ENCODE measurements around the gene SEMG1.

SEMG1 gene, protein sequence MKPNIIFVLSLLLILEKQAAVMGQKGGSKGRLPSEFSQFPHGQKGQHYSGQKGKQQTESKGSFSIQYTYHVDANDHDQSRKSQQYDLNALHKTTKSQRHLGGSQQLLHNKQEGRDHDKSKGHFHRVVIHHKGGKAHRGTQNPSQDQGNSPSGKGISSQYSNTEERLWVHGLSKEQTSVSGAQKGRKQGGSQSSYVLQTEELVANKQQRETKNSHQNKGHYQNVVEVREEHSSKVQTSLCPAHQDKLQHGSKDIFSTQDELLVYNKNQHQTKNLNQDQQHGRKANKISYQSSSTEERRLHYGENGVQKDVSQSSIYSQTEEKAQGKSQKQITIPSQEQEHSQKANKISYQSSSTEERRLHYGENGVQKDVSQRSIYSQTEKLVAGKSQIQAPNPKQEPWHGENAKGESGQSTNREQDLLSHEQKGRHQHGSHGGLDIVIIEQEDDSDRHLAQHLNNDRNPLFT
- total RNA-seq, result 0 reads per million in 3 experiments

DNA sequence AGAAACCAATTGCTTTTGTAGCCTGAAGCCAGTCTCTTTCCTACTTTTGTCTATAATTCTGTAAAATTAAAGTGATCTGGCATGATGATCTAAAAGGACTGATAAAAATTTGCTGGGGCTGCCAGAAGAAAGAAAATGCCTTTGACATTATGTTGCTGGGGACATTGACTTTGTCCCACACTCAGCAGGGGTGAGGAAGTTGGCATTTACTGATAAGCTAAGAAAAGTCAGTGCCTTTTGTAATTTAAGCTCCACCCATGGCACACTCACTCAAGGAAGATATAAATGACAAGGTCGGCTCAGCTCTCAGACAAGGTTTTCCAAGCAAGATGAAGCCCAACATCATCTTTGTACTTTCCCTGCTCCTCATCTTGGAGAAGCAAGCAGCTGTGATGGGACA lies at the start of gene SEMG1:
SEMG1 (plus strand) TSS at position 309 of the 400 bp plus-strand sequence; CDS start at position 330, 21 bp downstream.
- DNase-seq, result no peak

DNA sequence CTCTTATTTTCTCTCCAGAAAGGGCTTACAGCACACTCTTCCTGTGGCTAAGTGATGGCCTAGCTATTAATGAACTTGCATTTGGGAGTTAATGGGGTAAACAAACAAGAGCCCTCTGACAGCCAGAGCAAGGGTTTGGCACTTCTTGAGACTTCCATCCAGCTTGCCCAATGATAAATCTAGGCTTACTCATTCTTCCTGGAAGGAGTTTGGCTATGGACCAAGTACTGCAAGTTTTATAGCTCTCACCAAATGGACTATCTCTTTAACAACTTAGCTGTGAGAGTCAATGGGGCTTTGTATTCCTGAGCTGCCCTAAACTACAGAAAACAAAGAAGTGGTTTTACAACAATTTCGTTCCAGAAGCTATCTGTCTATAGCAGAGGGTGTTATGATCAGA lies 48.9 kb upstream of the SEMG1 start:
- no peak for DNase-seq

DNA sequence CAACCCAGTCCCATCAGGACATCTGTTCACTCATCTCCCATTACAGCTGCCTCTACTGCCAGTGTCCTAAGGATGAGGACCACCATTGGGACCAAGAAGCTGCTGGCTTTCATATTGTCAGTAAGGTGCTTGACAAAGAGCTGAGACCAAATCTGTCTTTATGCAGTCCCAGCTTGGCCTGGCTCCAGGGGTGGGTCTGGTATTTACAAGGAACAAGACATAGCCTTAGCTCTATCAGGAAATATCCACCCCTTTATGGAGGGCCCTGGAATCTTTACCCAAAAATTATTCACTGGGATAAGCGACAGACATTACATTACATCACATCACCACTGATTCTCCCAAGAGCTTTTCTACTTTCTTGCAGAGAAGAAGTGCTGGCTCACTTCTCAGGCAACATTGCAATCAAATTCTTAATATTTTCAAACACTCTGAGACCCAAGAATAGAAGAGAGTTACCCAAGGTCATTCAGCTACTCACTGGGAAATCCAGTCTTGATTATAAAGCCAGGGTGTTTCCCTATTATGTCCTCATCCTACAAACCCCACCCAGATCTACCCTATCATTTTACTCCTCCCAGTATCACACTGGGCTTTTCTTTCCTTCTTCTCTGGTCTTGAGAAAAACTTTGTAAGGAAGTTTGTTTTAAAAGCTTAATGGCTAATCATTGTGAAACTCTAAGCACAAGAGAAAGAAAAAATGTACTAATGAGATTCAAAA lies 43.6 kb upstream of the SEMG1 start:
- DNase-seq, result no peak

DNA sequence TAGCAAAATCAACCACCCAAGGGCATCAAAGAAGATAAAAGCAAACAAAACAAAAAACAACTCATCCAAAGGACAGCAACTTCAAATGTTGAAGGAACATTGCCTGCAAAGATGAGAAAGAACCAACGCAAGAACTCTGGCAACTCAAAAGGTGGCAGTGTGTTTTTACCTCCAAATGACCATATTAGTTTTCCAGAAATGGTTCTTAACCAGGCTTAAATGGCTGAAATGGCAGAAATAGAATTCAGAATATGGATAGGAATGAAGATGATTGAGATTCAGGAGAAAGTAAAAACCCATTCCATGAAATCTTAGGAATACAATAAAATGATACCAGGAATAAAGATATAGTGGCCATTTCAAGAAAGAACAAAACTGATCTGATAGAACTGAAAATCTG lies 41.9 kb upstream of the SEMG1 start:
- no peak for DNase-seq

DNA sequence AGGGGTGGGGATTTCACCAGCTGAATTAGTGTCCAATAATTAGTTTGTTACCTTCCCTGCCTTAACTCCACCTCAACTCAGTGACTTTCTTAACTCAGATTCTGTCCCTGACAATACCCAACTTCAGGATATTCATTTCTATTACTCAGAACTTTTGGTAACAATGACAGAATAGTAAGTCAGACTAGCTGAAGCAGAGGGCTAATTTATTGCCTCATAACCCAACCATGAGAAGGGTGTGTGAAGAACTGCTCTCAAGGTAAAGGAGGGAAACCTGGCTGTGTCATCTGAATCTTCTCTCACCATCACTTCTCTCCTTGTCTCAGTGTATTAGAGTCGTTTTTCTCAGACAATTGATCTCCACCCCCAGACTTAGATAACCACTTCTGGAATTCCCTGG lies 33.3 kb upstream of the SEMG1 start:
- no peak for DNase-seq

DNA sequence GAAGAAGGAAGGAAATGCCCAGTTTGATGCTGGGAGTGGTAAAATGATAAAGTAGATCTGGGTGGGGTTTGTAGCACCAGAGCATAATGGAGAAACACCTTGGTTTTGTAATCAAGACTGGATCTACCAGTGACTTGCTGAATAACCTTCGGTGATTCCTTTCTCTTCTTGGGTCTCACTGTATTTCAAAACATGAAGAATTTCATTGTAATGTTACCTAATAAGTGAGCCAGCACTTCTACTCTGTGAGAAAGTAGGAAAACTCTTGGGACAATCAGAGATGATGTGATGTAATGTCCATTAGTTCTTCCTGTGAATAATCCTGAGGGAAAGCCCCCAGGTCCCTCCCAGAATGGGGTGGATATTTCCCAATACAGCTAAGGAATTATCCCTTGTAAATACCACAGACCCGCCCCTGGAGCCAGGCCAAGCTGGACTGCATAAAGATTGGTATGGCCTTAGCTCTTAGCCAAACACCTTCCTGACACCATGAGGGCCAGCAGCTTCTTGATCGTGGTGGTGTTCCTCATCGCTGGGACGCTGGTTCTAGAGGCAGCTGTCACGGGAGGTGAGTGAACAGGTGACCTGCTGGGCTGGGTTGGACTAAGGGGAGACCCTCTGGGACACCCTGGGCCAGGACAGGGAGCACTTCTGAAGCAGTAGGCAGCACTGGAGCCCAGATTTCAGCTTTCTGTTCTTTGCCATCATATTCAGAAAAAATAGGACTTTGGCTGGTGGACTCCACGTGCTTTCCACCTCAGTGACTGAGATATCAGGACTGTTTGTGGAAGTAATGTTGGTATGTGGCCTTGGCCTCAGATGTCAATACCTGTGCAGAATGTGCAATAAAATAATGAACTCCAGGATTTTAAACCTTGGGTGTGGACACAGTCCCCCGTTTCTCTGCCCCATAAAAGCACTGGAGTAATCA lies 32.1 kb upstream of the SEMG1 start, which contains the start of gene PI3:
PI3 (plus strand) TSS at position 469 of the 931 bp plus-strand sequence; CDS start at position 490, 21 bp downstream.
- DNase-seq, result no peak

DNA sequence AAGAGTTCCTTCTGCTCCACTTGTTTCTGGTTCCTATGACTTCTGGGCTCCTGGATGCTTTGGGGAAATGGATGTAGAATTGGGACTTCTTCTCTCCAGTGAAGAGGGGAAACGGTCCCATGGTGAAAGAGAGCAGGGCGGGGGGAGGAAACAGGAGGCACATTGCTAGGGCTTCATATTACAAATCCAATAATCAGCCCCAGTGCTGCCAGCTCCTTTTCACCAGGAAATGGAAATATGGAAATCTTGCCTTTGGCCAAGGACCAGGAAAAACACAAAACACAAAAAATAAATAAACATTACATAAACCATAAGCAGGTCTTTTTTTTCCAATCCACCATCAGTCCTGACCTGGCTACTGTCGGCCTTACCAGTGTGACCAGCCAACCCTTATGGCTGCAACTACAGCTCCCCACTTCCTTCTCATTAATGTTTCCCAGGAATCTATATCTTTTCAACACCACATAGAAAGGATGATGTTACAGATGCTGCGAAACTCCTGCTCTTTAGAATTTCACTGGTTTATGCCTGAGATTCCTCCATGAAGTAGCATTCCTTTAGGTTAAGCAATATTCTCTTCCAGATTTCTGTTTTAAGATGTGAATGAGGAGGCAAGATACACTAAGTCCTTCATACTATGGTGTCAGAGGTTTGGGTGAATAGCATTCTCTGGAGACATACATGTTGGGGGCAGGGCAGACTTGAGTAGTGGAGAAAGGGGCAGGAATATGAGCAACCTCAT lies 30.1 kb upstream of the SEMG1 start:
- DNase-seq, result no peak

DNA sequence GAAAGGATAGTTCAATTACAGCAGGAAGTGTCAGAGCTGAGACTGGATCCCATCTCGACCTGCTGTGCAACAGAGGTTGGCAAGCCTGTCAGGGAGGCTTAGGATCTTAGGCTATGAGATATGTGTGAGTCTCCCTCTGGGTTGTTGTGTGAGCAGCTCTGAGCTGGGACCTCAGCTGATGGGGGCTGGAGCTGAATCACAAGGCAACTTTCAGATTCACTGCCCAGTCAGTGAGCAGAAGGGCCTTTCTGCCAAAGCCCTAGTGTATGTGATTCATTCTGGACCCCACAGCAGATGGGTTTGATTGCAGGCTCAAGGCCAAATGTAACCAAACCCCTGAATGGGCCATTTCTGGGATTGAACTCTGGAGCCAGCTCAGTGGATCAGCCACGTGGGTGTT lies 27.7 kb upstream of the SEMG1 start:
- DNase-seq, result no peak

DNA sequence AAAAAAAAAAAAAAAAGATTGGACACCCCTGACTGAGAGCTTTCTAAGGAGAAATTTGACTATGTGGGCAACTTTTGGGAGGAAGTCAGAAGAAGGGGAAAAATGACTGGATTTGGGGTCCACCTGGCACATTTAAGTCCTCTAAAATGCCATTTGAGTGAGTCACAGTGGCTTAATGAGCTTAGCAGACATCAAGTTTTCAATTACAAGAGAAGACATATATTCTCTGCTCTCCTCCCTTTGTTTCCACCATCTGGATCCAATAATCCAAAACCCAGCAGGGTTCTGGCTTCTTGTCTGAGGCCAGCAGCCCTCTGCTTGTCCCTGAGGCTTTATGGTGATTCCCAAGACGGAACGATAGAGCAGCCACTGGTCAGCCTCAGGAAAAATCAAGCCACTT lies 25.2 kb upstream of the SEMG1 start:
- no peak for DNase-seq

DNA sequence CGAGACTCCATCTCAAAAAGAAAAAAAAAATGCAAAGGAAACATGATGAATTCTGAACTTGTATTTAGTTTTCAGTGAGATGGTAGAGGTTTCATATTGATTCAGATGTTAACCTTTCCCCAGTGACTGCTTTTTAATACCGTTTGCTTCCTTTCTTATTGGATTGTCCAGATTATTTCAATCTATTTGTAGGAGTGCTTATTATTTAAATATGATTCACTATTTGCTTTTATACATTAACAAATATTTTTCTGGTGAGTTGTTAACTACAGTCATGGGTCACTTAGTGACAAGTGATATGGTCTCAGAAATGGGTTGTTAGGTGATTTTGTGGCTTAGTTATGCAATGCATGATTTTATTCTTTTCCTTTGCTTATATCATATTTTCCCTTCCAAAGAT lies 23.7 kb upstream of the SEMG1 start:
- DNase-seq, result no peak

DNA sequence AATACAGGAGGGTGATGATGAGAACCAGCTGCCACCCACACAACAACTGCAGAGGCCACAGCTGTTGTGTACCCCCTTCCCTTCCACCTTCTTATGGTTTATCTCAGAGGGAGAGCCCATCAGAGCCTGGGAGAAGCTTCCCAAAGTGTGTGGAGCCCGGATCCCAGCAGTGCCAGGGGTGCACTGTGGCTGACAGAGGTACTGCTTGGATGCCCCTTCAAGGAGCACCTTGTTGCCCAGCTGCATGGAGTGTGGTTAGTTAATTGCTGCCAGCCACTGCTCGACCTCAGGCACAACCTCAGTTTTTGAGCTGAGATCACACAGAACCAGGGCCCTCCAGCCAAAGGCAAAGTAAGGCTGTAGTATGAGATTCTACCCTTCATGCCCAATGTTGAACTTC lies 19.1 kb upstream of the SEMG1 start:
- no peak for DNase-seq

DNA sequence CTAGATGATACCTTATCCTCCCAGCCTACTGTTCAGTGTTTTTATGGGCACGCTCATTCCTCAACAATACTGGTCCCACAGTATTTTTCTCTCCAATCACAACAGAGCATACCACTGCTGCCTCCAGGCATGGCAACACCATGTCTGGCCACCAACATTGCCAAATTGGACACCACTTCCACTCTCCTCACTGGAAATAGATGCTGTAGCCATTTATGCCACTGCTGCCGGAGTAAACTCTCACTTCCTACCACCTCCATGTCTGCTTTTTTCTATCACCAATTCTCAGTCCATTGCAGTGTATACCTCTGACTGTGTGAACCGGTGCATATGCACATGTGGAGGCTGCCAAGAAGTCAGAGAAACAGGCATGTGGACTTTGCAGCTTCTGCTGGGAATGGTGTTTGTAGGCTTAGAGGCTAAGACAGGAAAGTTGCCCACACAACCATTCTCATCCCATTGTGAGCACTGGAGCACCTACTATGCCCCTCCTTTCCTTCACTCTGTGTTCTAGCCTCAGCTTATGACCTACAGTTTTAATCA lies 17.7 kb upstream of the SEMG1 start:
- no peak for DNase-seq

DNA sequence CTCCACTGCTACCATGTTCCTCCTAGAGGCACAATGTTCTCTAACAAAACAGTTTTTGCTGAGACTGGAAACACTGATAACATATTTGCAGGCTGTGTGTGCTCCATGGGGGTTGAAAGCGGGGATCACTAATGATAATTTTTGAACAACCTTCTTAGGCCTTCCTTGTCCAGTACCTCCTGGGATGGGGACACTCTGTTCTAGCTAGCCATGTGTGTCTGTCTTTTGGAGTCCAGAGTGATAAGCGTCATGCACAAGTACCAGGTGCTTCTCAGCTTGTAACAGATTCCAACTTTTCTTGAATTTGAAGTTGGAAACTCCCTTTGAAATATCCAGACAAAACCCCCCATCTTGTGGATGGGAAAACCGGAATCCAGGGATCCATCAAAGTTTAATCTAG lies 17.0 kb upstream of the SEMG1 start:
- DNase-seq, result no peak

DNA sequence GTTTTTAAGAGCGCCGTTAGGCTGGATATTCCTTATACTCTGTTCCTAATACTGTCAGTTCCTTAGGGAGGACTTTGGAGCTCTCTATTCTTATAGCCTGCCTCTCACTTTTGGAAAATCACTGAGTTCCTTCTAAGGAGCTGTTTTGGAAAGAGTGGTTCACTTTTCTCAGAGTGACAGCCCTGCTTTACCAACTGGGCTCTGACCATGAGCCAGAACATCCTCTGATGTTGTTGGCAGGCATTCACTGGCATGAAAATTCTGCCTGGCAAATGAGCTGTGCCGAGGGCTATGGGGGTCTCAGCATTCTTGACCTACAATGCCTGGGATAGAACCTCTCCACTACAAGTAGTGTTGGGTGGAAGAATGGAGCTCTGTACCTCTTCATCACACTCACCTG lies 14.9 kb upstream of the SEMG1 start:
- DNase-seq, result no peak

DNA sequence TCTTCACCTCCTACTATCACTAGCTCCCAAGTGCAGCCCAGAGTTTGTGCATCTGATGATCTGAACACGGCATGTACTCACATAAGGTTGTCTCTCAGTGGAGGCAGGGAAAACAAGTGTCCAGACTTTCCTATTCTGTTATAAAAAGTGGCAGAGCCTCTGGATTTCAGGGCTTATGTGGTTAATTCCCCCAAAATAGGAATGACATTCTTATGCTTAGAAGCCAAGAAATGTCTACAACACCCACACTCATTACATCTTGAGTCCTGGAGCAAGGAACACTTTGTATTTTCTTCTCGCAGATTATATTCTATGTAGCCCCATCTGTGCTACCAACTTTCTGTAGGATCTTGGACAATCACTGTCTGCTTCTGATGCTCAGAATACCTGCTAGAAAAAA lies 13.5 kb upstream of the SEMG1 start:
- DNase-seq, result no peak

DNA sequence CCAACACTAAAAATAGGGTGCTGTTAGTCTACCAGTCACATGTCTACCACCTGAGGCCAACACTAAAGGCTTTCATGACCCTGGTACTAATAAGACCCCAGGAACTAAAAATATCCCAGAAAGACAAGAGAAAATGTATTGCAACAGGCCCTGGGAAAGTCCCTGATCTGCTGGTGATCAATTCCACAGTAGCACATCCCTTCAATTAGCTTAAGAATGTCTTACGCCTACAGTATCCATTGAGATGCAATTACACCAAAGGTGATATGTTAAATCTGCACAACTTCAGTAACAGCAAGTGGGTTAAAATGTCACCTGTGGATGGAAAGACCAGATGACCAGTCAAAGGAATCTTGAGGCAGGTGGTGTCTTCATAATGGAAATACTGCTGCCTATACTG lies 3.1 kb downstream of the SEMG1 start:
- DNase-seq, result no peak

DNA sequence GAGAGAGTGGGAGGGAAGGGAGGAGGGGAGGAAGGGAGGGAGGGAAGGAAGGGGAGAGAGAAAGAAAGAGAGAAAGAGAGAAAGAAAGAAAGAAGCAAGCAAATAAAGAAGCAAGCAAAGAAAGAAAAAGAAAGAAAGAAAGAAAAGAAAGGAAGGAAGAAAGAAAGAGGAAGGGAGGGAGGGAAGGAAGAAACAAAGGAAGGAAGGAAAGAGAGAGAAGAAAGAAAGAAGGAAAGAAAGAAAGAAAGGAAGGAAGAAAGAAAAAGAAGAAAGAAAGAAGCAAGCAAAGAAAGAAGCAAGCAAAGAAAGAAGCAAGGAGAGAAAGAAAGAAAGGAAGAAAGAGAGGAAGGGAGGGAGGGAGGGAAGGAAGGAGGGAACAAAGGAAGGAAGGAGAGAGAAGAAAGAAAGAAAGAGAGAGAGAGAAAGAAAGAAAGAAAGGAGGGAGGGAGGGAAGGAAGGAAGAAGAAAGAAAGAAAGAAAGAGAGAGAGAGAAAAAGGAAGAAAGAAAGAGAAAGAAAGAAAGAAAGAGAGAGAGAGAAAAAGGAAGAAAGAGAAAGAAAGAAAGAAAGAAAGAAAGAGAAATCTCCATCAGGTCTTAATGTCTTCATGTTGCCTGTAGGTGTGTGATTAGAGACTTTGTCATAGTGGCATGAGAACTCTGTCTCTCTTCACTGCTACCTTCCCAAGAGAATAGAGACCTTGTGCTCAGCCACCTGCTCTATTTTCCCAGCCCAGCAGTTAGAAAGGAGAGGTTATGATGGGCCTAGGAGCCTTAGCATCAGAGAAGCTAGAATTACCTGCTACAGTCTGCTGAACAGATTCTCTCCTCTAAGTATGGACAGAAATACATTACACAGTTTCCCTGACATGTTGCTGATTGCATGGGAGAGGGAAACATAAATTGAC lies 5.0 kb downstream of the SEMG1 start:
- DNase-seq, result no peak

DNA sequence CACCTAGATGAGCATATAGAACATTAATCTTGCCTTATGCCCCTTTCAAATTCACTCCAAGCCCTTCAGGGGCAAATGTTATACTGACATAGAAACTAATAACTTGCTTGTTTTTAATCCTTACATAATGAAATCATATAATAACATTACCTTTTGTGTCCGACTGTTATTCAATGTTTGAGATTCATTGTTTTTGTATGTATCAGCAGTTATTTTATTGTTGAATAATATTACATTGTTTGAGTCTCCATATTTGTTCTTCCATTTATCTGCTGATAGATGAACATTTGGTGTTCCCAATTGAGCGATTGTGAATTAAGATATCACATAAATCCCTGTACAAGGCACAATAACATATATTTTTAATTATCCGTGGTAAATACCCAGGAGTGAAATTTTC lies 6.0 kb downstream of the SEMG1 start:
- no peak for DNase-seq

DNA sequence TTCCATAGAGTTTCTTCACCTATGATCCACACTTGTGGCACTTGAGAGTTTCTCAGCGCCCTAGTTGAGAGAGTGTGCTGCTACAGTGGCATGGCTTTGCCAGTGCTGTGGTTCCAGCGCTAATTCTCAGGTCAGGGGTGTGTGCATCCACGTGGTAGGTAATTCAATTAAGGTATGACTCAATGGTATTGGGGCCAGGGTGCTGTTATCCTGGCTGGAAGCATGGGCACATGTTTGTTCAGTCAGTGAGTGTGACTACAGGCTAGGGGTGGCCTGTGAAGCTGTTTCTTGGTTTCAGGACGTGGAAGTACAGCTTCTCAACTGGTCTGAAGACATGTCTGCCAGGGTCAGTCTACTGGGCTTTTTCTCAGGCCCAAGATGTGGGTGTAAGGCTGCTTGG lies 11.3 kb downstream of the SEMG1 start:
- DNase-seq, result no peak

DNA sequence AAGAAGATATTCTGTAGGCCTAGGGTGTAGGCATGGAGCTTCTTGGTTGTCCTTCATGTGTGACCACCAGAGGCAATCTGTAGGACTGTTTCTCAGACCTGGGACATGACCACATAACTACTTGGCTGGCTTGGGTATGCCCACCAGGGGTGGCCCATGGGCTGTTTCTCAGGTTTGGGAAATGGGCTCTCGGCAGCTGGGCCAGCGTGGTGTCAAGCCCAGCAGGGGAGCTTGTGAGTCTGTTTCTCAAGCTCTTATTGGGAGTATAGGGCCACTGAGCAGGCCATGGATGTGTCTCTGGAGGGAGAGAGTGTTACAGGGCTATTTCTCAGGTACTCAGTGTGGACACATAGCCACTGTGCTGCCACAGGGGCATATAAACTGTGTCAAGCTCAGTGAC lies 11.8 kb downstream of the SEMG1 start:
- no peak for DNase-seq

DNA sequence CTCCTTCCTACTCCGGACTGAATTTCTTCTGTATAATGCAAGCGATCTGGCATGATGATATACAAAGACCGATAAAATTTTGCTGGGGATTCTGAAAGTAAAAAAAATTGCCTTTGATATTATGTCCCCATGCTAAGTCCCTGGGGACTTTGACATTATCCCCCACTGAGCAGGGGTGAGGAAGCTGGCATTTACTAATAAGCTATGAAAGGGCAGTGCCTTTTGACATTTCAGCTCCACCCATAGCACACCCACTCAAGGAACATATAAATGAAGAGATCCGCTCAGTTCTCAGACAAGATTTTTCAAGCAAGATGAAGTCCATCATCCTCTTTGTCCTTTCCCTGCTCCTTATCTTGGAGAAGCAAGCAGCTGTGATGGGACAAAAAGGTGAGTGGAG lies 14.2 kb downstream of the SEMG1 start, which contains the start of gene SEMG2:
SEMG2 (plus strand) TSS at position 298 of the 400 bp plus-strand sequence; CDS start at position 315, 17 bp downstream.
- DNase-seq, result no peak
